Sigmoid colon (tissue), 4 donors: Measurements from ENCODE around the gene NMD3.

Source experiments
- EP300 ChIP-seq, 4 donors: sonication (generic); formaldehyde crosslinking; IDR thresholded peaks; one replicate each; pipeline ENCODE4 v1.6.1; 2017; ENCODE audit warnings: antibody characterized with exemption in 4 of 4
- POLR2A ChIP-seq, 2 donors: fragments of 450-650 bp; IDR thresholded peaks; one replicate each; pipeline ENCODE4 v1.6.1; 2016; ENCODE audit warnings: antibody characterized with exemption in 2 of 2, mild to moderate bottlenecking in 2 of 2, moderate library complexity in 2 of 2
- POLR2AphosphoS5 ChIP-seq, 4 donors: sonication (generic); formaldehyde crosslinking; IDR thresholded peaks; one replicate each; pipeline ENCODE4 v1.6.1; 2017; ENCODE audit warnings: antibody characterized with exemption in 4 of 4
- TF ChIP-seq, protein P1 (sequence below), 4 experiments: fragments of 450-650 bp in 3 of 4; fragments of 200-600 bp in 1 of 4; IDR thresholded peaks; one replicate each; pipeline ENCODE4 v1.5.1; 2016 to 2019; ENCODE audit warnings: antibody characterized with exemption in 4 of 4, mild to moderate bottlenecking in 3 of 4, moderate library complexity in 2 of 4

DNA sequence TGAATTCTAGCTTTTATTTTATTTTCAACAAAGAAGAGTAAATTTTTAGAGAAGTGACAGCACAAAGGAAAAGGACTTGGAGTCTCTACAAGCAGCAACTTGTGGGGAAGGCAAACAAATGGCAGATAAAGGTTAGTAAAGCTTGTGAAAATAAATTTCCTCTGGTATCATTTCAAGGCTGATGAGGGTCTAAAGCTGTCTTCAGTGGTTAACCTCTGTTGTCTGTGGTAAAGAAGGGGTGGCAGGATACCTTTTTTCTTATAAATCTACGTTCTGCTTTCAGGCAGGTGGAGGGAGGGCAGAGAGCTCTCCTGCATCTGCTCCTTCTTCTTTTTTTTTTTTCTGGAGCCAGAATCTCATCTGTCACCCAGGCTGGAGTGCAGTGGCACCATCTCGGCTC, 50.5 kb downstream of the NMD3 start:
- TF ChIP-seq, protein P1, sequence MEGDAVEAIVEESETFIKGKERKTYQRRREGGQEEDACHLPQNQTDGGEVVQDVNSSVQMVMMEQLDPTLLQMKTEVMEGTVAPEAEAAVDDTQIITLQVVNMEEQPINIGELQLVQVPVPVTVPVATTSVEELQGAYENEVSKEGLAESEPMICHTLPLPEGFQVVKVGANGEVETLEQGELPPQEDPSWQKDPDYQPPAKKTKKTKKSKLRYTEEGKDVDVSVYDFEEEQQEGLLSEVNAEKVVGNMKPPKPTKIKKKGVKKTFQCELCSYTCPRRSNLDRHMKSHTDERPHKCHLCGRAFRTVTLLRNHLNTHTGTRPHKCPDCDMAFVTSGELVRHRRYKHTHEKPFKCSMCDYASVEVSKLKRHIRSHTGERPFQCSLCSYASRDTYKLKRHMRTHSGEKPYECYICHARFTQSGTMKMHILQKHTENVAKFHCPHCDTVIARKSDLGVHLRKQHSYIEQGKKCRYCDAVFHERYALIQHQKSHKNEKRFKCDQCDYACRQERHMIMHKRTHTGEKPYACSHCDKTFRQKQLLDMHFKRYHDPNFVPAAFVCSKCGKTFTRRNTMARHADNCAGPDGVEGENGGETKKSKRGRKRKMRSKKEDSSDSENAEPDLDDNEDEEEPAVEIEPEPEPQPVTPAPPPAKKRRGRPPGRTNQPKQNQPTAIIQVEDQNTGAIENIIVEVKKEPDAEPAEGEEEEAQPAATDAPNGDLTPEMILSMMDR (IDR thresholded peaks at IDR 0.05) = no peak
- TF ChIP-seq POLR2A (IDR thresholded peaks at IDR 0.05) = no peak
- TF ChIP-seq POLR2AphosphoS5 (IDR thresholded peaks at IDR 0.05) = no peak
- TF ChIP-seq EP300 (IDR thresholded peaks at IDR 0.05) = no peak
